Measurements from ENCODE around the gene ZNF398.
"Not testable (repeated sequence)": the region's sequence is repeated elsewhere in the genome, so short reads cannot be mapped to it uniquely, and the experiment has no call there.

The ZNF398 gene

GRCh38 chr7:149224352-149224751 is 77.1 kb downstream of the ZNF398 start:
- H3K4me3 ChIP-seq (ENCODE audit: low read depth, low read length) = no peak overlapping the region
- ChIA-PET CTCF (interaction anchor here (1.8 kb wide), 1 partner anchor 14 kb away, joined by 5 read pairs; no protein-coding TSS in a partner anchor), POLR2A (no interaction called here)
- no peak for DNase-seq (ENCODE audit: low read depth, low spot score)
- no peak for TF ChIP-seq CTCF (IDR thresholded peaks at IDR 0.05; ENCODE audit: insufficient read depth, low read length, missing control alignments)

- no peak overlapping the region for H3K4me3 ChIP-seq (ENCODE audit: low read depth, low read length)
- CTCF ChIA-PET = interaction anchor here (0.7 kb wide), 1 partner anchor 14 kb away, joined by 4 read pairs; no protein-coding TSS in a partner anchor
- POLR2A ChIA-PET = no interaction called here
- no peak for TF ChIP-seq CTCF (IDR thresholded peaks at IDR 0.05; ENCODE audit: insufficient read depth, low read length, missing control alignments)
- DNase-seq (ENCODE audit: low read depth, low spot score) = no peak
Measured at GRCh38 chr7:149225106-149225505, 77.9 kb downstream of the ZNF398 start.

GRCh38 chr7:149225656-149226055 is 78.4 kb downstream of the ZNF398 start:
- POLR2A ChIA-PET = no interaction called here
- CTCF ChIA-PET = interaction anchor here (0.7 kb wide), 1 partner anchor 13 kb away, joined by 4 read pairs; no protein-coding TSS in a partner anchor
- no peak overlapping the region for H3K4me3 ChIP-seq (ENCODE audit: low read depth, low read length)
- no peak for TF ChIP-seq CTCF (IDR thresholded peaks at IDR 0.05; ENCODE audit: insufficient read depth, low read length, missing control alignments)
- no peak for DNase-seq (ENCODE audit: low read depth, low spot score)

- CTCF ChIA-PET; H3K4me3 ChIP-seq (ENCODE audit: low read depth, low read length); POLR2A ChIA-PET; DNase-seq (ENCODE audit: low read depth, low spot score): not testable (repeated sequence)
Measured at GRCh38 chr7:149226366-149226765, 79.1 kb downstream of the ZNF398 start.

GRCh38 chr7:149226840-149227494 is 79.7 kb downstream of the ZNF398 start:
- POLR2A ChIA-PET = no interaction called here
- CTCF ChIA-PET = no interaction called here
- DNase-seq (ENCODE audit: low read depth, low spot score) = no peak
- no peak overlapping the region for H3K4me3 ChIP-seq (ENCODE audit: low read depth, low read length)
- TF ChIP-seq CTCF (IDR thresholded peaks at IDR 0.05; ENCODE audit: insufficient read depth, low read length, missing control alignments) = no peak

GRCh38 chr7:149228831-149229471 is 81.7 kb downstream of the ZNF398 start:
- no peak overlapping the region for H3K4me3 ChIP-seq (ENCODE audit: low read depth, low read length)
- ChIA-PET POLR2A (interaction anchor here (0.7 to 1.0 kb wide), 2 partner anchors 34 to 512 kb away, joined by 3 read pairs; partner anchors contain the start of gene ZNF282), CTCF (interaction anchor here (1.1 to 1.7 kb wide), 3 partner anchors 11 to 33 kb away, joined by 4 to 5 read pairs (median 4); partner anchors contain the start of gene ZNF783)
- no peak for TF ChIP-seq CTCF (IDR thresholded peaks at IDR 0.05; ENCODE audit: insufficient read depth, low read length, missing control alignments)
- DNase-seq (ENCODE audit: low read depth, low spot score) = no peak
